Measurements from ENCODE around the gene THUMPD3. TPM values are rescaled to one million over a fixed set of nuclear protein-coding genes. Genes with fewer than 3 reads are reported as not detected.

Gene THUMPD3
- total RNA-seq, 1 donor, result 42.7 TPM

GRCh38 chr3:9386078-9386459 lies 23.2 kb downstream of the THUMPD3 start:
- TF ChIP-seq, protein P1, sequence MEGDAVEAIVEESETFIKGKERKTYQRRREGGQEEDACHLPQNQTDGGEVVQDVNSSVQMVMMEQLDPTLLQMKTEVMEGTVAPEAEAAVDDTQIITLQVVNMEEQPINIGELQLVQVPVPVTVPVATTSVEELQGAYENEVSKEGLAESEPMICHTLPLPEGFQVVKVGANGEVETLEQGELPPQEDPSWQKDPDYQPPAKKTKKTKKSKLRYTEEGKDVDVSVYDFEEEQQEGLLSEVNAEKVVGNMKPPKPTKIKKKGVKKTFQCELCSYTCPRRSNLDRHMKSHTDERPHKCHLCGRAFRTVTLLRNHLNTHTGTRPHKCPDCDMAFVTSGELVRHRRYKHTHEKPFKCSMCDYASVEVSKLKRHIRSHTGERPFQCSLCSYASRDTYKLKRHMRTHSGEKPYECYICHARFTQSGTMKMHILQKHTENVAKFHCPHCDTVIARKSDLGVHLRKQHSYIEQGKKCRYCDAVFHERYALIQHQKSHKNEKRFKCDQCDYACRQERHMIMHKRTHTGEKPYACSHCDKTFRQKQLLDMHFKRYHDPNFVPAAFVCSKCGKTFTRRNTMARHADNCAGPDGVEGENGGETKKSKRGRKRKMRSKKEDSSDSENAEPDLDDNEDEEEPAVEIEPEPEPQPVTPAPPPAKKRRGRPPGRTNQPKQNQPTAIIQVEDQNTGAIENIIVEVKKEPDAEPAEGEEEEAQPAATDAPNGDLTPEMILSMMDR (IDR thresholded peaks at IDR 0.05; ENCODE audit: extremely low read depth, low read depth, low read length), result no peak
- Histone ChIP-seq H3K27ac (ENCODE audit: low read depth, low read length) (no peak overlapping the region), H4K20me1 (ENCODE audit: insufficient read depth, low read length) (peaks cover 11% of the 10 kb centered on the region), H3K9me3 (ENCODE audit: low read depth, low read length) (no peaks in the 10 kb centered on the region), H3K4me1 (ENCODE audit: insufficient read depth, low read length) (peaks cover 3% of the 10 kb centered on the region), H2AFZ (ENCODE audit: low read length) (no peak overlapping the region), H3K4me3 (ENCODE audit: insufficient read depth, low read length) (no peak overlapping the region), H3K4me2 (ENCODE audit: insufficient read depth, low read length) (no peak overlapping the region), H3K79me2 (ENCODE audit: insufficient read depth, low read length) (peaks cover 30% of the 10 kb centered on the region), H3K36me3 (ENCODE audit: insufficient read depth, low read length) (peaks cover 84% of the 10 kb centered on the region), H3K27me3 (ENCODE audit: insufficient read depth, low read length) (no peaks in the 10 kb centered on the region)
- no peak for DNase-seq (ENCODE audit: insufficient read length, low spot score, missing footprints)

DNA sequence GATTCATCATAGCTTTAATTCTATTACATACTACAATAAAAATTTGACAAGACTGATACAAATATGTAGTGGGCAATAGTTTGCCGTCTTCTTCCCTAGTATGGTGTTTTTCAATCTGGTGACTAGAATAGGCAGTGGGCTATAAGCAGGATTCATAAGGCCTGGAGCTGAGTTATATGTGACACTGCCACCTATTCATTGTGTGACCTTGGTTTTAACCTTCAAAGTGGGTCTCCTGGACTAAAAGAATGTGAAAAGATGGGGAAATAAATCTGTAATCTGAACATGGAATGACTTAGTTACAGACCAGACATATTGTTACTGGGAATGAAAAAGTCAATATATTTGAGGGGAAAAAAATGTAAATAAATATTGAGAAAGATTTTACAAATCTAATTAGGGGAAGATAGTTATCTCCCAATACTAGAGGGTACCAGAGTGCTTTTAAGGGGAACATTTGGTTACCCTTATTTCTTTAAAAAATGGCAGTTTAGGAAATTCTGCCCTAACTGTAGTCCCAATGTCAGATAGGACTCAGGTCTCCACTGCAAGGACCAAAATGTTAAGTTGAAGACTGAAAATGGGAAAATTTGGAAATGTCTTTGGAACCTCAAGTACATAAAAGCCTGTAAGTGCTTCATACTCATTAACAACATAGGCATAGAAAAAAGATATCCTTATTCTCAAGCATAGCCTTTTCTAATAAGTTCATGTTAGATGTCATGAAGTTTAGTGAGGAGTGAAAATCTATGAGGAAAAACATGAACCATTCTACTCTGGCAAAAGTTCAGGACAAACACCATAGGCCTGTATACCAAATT lies 23.9 kb downstream of the THUMPD3 start:
- no peak overlapping the region for H3K4me2 ChIP-seq (ENCODE audit: insufficient read depth, low read length)
- H3K27ac ChIP-seq (ENCODE audit: low read depth, low read length), result peak overlapping the region; percentile 11
- peaks cover 37% of the 10 kb centered on the region for H3K79me2 ChIP-seq (ENCODE audit: insufficient read depth, low read length)
- H2AFZ ChIP-seq (ENCODE audit: low read length), result no peak overlapping the region
- H3K4me3 ChIP-seq (ENCODE audit: insufficient read depth, low read length), result no peak overlapping the region
- no peaks in the 10 kb centered on the region for H3K27me3 ChIP-seq (ENCODE audit: insufficient read depth, low read length)
- no peaks in the 10 kb centered on the region for H3K9me3 ChIP-seq (ENCODE audit: low read depth, low read length)
- H3K4me1 ChIP-seq (ENCODE audit: insufficient read depth, low read length), result peaks cover 3% of the 10 kb centered on the region
- TF ChIP-seq, protein P1 (IDR thresholded peaks at IDR 0.05; ENCODE audit: extremely low read depth, low read depth, low read length), result no peak
- peaks cover 17% of the 10 kb centered on the region for H4K20me1 ChIP-seq (ENCODE audit: insufficient read depth, low read length)
- DNase-seq (ENCODE audit: insufficient read length, low spot score, missing footprints), result no peak
- H3K36me3 ChIP-seq (ENCODE audit: insufficient read depth, low read length), result peaks cover 91% of the 10 kb centered on the region

- DNase-seq (ENCODE audit: insufficient read length, low spot score, missing footprints), result no peak
- H3K27ac ChIP-seq (ENCODE audit: low read depth, low read length), result peak overlapping the region; percentile 1
- no peaks in the 10 kb centered on the region for H3K27me3 ChIP-seq (ENCODE audit: insufficient read depth, low read length)
- H3K36me3 ChIP-seq (ENCODE audit: insufficient read depth, low read length), result peaks cover 94% of the 10 kb centered on the region
- no peaks in the 10 kb centered on the region for H3K9me3 ChIP-seq (ENCODE audit: low read depth, low read length)
- H3K79me2 ChIP-seq (ENCODE audit: insufficient read depth, low read length), result peaks cover 43% of the 10 kb centered on the region
- TF ChIP-seq, protein P1 (IDR thresholded peaks at IDR 0.05; ENCODE audit: extremely low read depth, low read depth, low read length), result no peak
- no peak overlapping the region for H3K4me2 ChIP-seq (ENCODE audit: insufficient read depth, low read length)
- no peak overlapping the region for H3K4me3 ChIP-seq (ENCODE audit: insufficient read depth, low read length)
- H3K4me1 ChIP-seq (ENCODE audit: insufficient read depth, low read length), result peaks cover 3% of the 10 kb centered on the region
- no peak overlapping the region for H2AFZ ChIP-seq (ENCODE audit: low read length)
- peaks cover 23% of the 10 kb centered on the region for H4K20me1 ChIP-seq (ENCODE audit: insufficient read depth, low read length)
These were observed 24.4 kb downstream of the THUMPD3 start for GRCh38 chr3:9387322-9387655.

- Histone ChIP-seq H3K27ac (ENCODE audit: low read depth, low read length) (peak overlapping the region; percentile 25), H3K27me3 (ENCODE audit: insufficient read depth, low read length) (no peaks in the 10 kb centered on the region), H2AFZ (ENCODE audit: low read length) (no peak overlapping the region), H3K36me3 (ENCODE audit: insufficient read depth, low read length) (peaks cover 94% of the 10 kb centered on the region), H3K79me2 (ENCODE audit: insufficient read depth, low read length) (peaks cover 51% of the 10 kb centered on the region), H4K20me1 (ENCODE audit: insufficient read depth, low read length) (peaks cover 31% of the 10 kb centered on the region), H3K9me3 (ENCODE audit: low read depth, low read length) (no peaks in the 10 kb centered on the region), H3K4me1 (ENCODE audit: insufficient read depth, low read length) (peaks cover 3% of the 10 kb centered on the region), H3K4me3 (ENCODE audit: insufficient read depth, low read length) (no peak overlapping the region), H3K4me2 (ENCODE audit: insufficient read depth, low read length) (no peak overlapping the region)
- no peak for DNase-seq (ENCODE audit: insufficient read length, low spot score, missing footprints)
- TF ChIP-seq, protein P1 (IDR thresholded peaks at IDR 0.05; ENCODE audit: extremely low read depth, low read depth, low read length), result no peak
These were observed 25.3 kb downstream of the THUMPD3 start for GRCh38 chr3:9388142-9388541.

All from osteoblast (primary cell).